NCI-H2196 (cell line): ENCODE results near the gene TTC28.
"Not testable (repeated sequence)": the region's sequence is repeated elsewhere in the genome, so short reads cannot be mapped to it uniquely, and the experiment has no call there.

Source experiments
- DNase-seq: peaks from one replicate; lab custom pipeline; 2025; ENCODE audit not compliant: unreplicated experiment; lab: John Stamatoyannopoulos, UW

Gene TTC28

GRCh38 chr22:28239941-28240340 lies 439.7 kb downstream of the TTC28 start:
- DNase-seq, result no peak

- no peak for DNase-seq
These were observed 441.9 kb downstream of the TTC28 start for GRCh38 chr22:28237783-28238182.

- no peak for DNase-seq
These were observed 442.5 kb downstream of the TTC28 start for GRCh38 chr22:28237112-28237511.

- DNase-seq, result no peak
These were observed 447.4 kb downstream of the TTC28 start for GRCh38 chr22:28232204-28232603.

GRCh38 chr22:28231441-28231840 lies 448.2 kb downstream of the TTC28 start:
- DNase-seq, result no peak

- no peak for DNase-seq
These were observed 449.0 kb downstream of the TTC28 start for GRCh38 chr22:28230671-28231070.

- no peak for DNase-seq
These were observed 449.8 kb downstream of the TTC28 start for GRCh38 chr22:28229566-28230485.

GRCh38 chr22:28223826-28224225 lies 455.8 kb downstream of the TTC28 start:
- DNase-seq, result no peak

GRCh38 chr22:28222976-28223745 lies 456.5 kb downstream of the TTC28 start:
- DNase-seq, result no peak

GRCh38 chr22:28222571-28222970 lies 457.1 kb downstream of the TTC28 start:
- DNase-seq, result no peak

GRCh38 chr22:28222052-28222451 lies 457.6 kb downstream of the TTC28 start:
- no peak for DNase-seq

GRCh38 chr22:28220626-28221363 lies 458.8 kb downstream of the TTC28 start:
- DNase-seq, result no peak

- no peak for DNase-seq
These were observed 462.4 kb downstream of the TTC28 start for GRCh38 chr22:28217277-28217676.

GRCh38 chr22:28214750-28215149 lies 464.9 kb downstream of the TTC28 start:
- not testable (repeated sequence) for DNase-seq

- DNase-seq, result not testable (repeated sequence)
These were observed 470.2 kb downstream of the TTC28 start for GRCh38 chr22:28209457-28209856.

GRCh38 chr22:28208787-28209186 lies 470.9 kb downstream of the TTC28 start:
- DNase-seq, result no peak

- no peak for DNase-seq
These were observed 471.6 kb downstream of the TTC28 start for GRCh38 chr22:28208036-28208435.

- DNase-seq, result no peak
These were observed 472.2 kb downstream of the TTC28 start for GRCh38 chr22:28207281-28208030.

- no peak for DNase-seq
These were observed 473.7 kb downstream of the TTC28 start for GRCh38 chr22:28205926-28206325.

GRCh38 chr22:28204382-28204781 lies 475.3 kb downstream of the TTC28 start:
- DNase-seq, result no peak

GRCh38 chr22:28203286-28203685 lies 476.4 kb downstream of the TTC28 start:
- DNase-seq, result no peak
